Panc1 (cell line): Measurements from ENCODE around the gene VPS11. TPM values are rescaled to one million over a fixed set of nuclear protein-coding genes. Genes with fewer than 3 reads are reported as not detected.

Experiments used
- ATAC-seq: fragments of 200-7000 bp; cut with Tn5 transposase; 2 replicates; pipeline ENCODE4 v1.9.1; 2020; ENCODE audit warnings: mild to moderate bottlenecking, moderate library complexity
- BruUV-seq: library from RNA; stranded (reverse); fragments of 400-500 nt; replicated peaks from 2 replicates; lab custom pipeline; 2021; lab: Mats Ljungman, UMichigan
- CTCF ChIA-PET: fragments of 300-600 bp; sonication (Branson Sonifier 250); formaldehyde crosslinking; loops from one replicate; lab custom pipeline; 2022; ENCODE audit warnings: antibody characterized with exemption; lab: Charles Lee
- POLR2A ChIA-PET: fragments of 300-600 bp; sonication (Branson Sonifier 250); formaldehyde crosslinking; loops from one replicate; lab custom pipeline; 2022; ENCODE audit warnings: antibody characterized with exemption; lab: Charles Lee
- DNase-seq: peaks from one replicate; pipeline ENCODE4 v3.0.0-alpha.2; 2010; ENCODE audit warnings: low read depth, low spot score
- H3K27ac ChIP-seq: 2 replicates; pipeline ENCODE4 v1.5.1; 2011; ENCODE audit warnings: mild to moderate bottlenecking, low read length, inconsistent platforms
- H3K27me3 ChIP-seq: fragments of 200-500 bp; sonication (Bioruptor generic); 2 replicates; pipeline ENCODE4 v1.6.0; 2014; ENCODE audit warnings: low read length, inconsistent platforms; ENCODE audit not compliant: control insufficient read depth, insufficient read depth
- H3K36me3 ChIP-seq: fragments of 200-500 bp; sonication (Bioruptor generic); 2 replicates; pipeline ENCODE4 v1.5.1; 2014; ENCODE audit warnings: inconsistent platforms, mild to moderate bottlenecking, low read length, moderate library complexity; ENCODE audit not compliant: control insufficient read depth, insufficient read depth
- H3K4me1 ChIP-seq: 2 replicates; pipeline ENCODE4 v1.5.1; 2011; ENCODE audit warnings: inconsistent platforms, mild to moderate bottlenecking, low read length, moderate library complexity; ENCODE audit not compliant: control insufficient read depth, insufficient read depth
- H3K4me3 ChIP-seq, 2 experiments: 2 replicates each; pipeline ENCODE4 v1.5.1; 2011 to 2012; ENCODE audit warnings: low read depth in 2 of 2, low read length in 2 of 2, mild to moderate bottlenecking in 2 of 2, inconsistent platforms in 1 of 2, moderate library complexity in 1 of 2
- H3K9me3 ChIP-seq: fragments of 200-500 bp; sonication (Bioruptor generic); 2 replicates; pipeline ENCODE4 v1.5.1; 2014; ENCODE audit warnings: low read depth, mild to moderate bottlenecking, inconsistent platforms, low read length, moderate library complexity; ENCODE audit not compliant: control insufficient read depth, insufficient read depth
- POLR2AphosphoS5 ChIP-seq: IDR thresholded peaks from 2 replicates; pipeline ENCODE4 v1.6.1; 2012; ENCODE audit warnings: mild to moderate bottlenecking, low read depth, low read length, moderate library complexity
- SIN3A ChIP-seq: IDR thresholded peaks from 2 replicates; pipeline ENCODE4 v1.6.1; 2012; ENCODE audit warnings: low read depth, mild to moderate bottlenecking, low read length, moderate library complexity, borderline replicate concordance; ENCODE audit not compliant: insufficient read depth
- TCF7L2 ChIP-seq: IDR thresholded peaks from 2 replicates; pipeline ENCODE4 v1.6.1; 2011; ENCODE audit warnings: mild to moderate bottlenecking, low read depth, low read length, inconsistent platforms
- in situ Hi-C: cut with HindIII; loops from 2 replicates; pipeline ENCODE4 v1.10.0; 2016; ENCODE audit warnings: low sequenced_read_pairs, low pct_unique_long_range_greater_than_20kb
- intact Hi-C: fragments of 100-400 bp; cut with micrococcal nuclease; formaldehyde crosslinking; loops from one replicate; pipeline ENCODE4 v1.10.0; 2022; ENCODE audit not compliant: unreplicated experiment
- total RNA-seq: library from RNA; stranded (reverse); gene quantifications from one replicate; pipeline ENCODE4 v1.2.1, GENCODE V29; 2021; ENCODE audit not compliant: unreplicated experiment
- TF ChIP-seq, protein P1 (sequence below), 2 experiments: IDR thresholded peaks; 2 replicates each; pipeline ENCODE4 v1.6.1; 2011 to 2012; ENCODE audit warnings: low read depth in 2 of 2, control low read depth in 1 of 2, low read length in 1 of 2, mild to moderate bottlenecking in 1 of 2, moderate library complexity in 1 of 2; ENCODE audit not compliant: insufficient read depth in 1 of 2
- TF ChIP-seq, protein P2 (sequence below): fragments of 450-650 bp; IDR thresholded peaks from 2 replicates; pipeline ENCODE4 v1.5.1; 2017; ENCODE audit warnings: mild to moderate bottlenecking

VPS11 gene
- total RNA-seq, 1 experiment from 2014 or later: 28.2 TPM

GRCh38 chr11:119089319-119089718, 21.7 kb downstream of the VPS11 start:
- in situ Hi-C loops: no loop called here
- ATAC-seq (no peak), DNase-seq (no peak)
- POLR2A ChIA-PET: interaction anchor here (0.5 to 0.7 kb wide), 3 partner anchors 16 to 95 kb away, joined by 3 to 7 read pairs (median 6); partner anchors contain the start of gene VPS11
- BruUV-seq: no TSS peak
- no peaks in the 10 kb centered on the region for H3K27me3 ChIP-seq
- peaks cover 6% of the 10 kb centered on the region for H3K36me3 ChIP-seq
- no peak overlapping the region for H3K27ac ChIP-seq
- no peak overlapping the region for H3K4me3 ChIP-seq
- intact Hi-C loops: no loop called here
- H3K9me3 ChIP-seq: no peaks in the 10 kb centered on the region
- H3K4me1 ChIP-seq: peaks cover 24% of the 10 kb centered on the region
- no peak for TF ChIP-seq TCF7L2
- TF ChIP-seq SIN3A: no peak
- TF ChIP-seq POLR2AphosphoS5: no peak
- TF ChIP-seq, protein P1, sequence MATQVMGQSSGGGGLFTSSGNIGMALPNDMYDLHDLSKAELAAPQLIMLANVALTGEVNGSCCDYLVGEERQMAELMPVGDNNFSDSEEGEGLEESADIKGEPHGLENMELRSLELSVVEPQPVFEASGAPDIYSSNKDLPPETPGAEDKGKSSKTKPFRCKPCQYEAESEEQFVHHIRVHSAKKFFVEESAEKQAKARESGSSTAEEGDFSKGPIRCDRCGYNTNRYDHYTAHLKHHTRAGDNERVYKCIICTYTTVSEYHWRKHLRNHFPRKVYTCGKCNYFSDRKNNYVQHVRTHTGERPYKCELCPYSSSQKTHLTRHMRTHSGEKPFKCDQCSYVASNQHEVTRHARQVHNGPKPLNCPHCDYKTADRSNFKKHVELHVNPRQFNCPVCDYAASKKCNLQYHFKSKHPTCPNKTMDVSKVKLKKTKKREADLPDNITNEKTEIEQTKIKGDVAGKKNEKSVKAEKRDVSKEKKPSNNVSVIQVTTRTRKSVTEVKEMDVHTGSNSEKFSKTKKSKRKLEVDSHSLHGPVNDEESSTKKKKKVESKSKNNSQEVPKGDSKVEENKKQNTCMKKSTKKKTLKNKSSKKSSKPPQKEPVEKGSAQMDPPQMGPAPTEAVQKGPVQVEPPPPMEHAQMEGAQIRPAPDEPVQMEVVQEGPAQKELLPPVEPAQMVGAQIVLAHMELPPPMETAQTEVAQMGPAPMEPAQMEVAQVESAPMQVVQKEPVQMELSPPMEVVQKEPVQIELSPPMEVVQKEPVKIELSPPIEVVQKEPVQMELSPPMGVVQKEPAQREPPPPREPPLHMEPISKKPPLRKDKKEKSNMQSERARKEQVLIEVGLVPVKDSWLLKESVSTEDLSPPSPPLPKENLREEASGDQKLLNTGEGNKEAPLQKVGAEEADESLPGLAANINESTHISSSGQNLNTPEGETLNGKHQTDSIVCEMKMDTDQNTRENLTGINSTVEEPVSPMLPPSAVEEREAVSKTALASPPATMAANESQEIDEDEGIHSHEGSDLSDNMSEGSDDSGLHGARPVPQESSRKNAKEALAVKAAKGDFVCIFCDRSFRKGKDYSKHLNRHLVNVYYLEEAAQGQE (IDR thresholded peaks at IDR 0.05; ENCODE audit: insufficient read depth in 1 of 2, low read depth in 2 of 2, low read length in 1 of 2): no peak
- TF ChIP-seq, protein P2, sequence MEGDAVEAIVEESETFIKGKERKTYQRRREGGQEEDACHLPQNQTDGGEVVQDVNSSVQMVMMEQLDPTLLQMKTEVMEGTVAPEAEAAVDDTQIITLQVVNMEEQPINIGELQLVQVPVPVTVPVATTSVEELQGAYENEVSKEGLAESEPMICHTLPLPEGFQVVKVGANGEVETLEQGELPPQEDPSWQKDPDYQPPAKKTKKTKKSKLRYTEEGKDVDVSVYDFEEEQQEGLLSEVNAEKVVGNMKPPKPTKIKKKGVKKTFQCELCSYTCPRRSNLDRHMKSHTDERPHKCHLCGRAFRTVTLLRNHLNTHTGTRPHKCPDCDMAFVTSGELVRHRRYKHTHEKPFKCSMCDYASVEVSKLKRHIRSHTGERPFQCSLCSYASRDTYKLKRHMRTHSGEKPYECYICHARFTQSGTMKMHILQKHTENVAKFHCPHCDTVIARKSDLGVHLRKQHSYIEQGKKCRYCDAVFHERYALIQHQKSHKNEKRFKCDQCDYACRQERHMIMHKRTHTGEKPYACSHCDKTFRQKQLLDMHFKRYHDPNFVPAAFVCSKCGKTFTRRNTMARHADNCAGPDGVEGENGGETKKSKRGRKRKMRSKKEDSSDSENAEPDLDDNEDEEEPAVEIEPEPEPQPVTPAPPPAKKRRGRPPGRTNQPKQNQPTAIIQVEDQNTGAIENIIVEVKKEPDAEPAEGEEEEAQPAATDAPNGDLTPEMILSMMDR: no peak
- CTCF ChIA-PET: no interaction called here

- intact Hi-C loops (no loop called here), in situ Hi-C loops (no loop called here)
- no peak for ATAC-seq
- TF ChIP-seq, protein P2: no peak
- TF ChIP-seq, protein P1 (IDR thresholded peaks at IDR 0.05; ENCODE audit: insufficient read depth in 1 of 2, low read depth in 2 of 2, low read length in 1 of 2): no peak
- no peak for TF ChIP-seq TCF7L2
- no peaks in the 10 kb centered on the region for H3K9me3 ChIP-seq
- DNase-seq: no peak
- no peaks in the 10 kb centered on the region for H3K27me3 ChIP-seq
- BruUV-seq: no TSS peak
- H3K27ac ChIP-seq: no peak overlapping the region
- CTCF ChIA-PET: interaction anchor here (0.6 kb wide), 1 partner anchor 249 kb away, joined by 3 read pairs; no protein-coding TSS in a partner anchor
- POLR2A ChIA-PET: interaction anchor here (0.9 kb wide), 1 partner anchor 11 kb away, joined by 3 read pairs; the partner anchor contains the start of gene DPAGT1
- peaks cover 18% of the 10 kb centered on the region for H3K4me1 ChIP-seq
- H3K4me3 ChIP-seq: no peak overlapping the region
- H3K36me3 ChIP-seq: peaks cover 6% of the 10 kb centered on the region
Observed at GRCh38 chr11:119091178-119091577, 23.6 kb downstream of the VPS11 start.
